Stimulated activated CD4-positive, alpha-beta T cell treated with anti-CD3 and anti-CD28 coated beads, Interleukin-1b, Interleukin-23, amount 100 ng/mL, for 4 hours (primary cell): ENCODE results near the gene DCBLD2.

Experiments
- DNase-seq, 2 donors: peaks; one replicate each; pipeline ENCODE4 v3.0.0-alpha.2; 2020; ENCODE audit warnings: low read depth in 2 of 2

Gene DCBLD2

DNA sequence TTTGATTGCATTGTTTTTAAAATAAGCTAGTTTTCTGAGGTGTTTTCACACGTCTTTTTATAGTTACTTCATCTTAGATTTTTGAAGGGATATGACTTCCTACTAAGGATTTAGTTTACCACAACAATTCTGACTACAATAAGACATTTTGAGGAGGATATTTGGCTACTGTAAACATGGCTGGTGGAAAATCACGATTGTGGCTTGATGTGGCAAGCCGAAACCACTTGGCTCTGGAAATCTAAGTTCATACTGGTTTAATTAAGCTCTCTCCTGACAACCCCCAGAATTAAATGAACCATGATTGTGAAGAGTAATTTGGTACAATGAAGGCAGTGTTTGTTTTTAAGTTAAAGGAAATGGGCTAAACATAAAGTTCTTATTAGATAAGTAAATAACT lies 107.5 kb downstream of the DCBLD2 start:
- no peak for DNase-seq

DNA sequence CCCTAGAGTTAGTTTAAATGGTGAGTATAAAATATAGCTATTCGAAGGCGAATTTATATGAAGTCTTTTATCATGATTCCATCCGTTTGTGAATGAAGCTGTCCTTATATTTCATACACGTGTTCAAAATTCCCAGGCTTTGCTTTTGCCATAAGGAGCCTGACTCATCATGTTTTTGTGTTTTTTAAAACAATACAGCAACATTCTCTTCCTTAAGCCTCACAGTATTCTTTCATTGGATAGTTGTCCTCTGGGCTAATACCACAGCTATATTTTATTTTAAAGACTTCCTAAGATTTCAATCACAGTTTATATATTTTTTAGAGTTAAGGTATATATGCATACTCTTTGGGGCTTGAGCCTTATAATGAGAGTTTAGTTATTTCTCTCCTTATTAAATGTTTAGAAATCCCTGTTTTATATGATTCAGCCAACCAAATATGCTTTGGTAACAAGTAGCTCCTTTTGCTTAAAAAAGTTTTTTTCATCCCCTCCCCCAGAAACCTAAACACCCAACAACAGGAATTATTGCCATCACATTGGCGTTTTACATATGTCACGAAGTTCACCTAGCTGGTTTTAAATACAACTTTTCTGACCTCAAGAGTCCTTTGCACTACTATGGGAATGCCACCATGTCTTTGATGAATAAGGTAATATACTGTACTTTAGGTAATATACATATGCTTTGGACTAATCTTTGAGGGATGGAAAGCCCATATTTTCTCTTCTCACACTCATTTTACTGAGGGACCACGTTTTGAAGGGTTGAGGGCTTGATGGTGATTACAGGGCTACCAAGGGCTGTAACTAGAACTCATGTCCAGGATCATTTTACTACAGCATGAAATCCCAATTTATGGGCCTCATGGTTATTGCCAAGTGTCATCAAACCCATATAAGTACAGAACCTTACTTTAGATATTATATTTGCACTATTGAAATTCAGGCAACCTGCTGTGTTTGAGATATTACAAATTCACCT lies 109.9 kb downstream of the DCBLD2 start:
- no peak for DNase-seq

DNA sequence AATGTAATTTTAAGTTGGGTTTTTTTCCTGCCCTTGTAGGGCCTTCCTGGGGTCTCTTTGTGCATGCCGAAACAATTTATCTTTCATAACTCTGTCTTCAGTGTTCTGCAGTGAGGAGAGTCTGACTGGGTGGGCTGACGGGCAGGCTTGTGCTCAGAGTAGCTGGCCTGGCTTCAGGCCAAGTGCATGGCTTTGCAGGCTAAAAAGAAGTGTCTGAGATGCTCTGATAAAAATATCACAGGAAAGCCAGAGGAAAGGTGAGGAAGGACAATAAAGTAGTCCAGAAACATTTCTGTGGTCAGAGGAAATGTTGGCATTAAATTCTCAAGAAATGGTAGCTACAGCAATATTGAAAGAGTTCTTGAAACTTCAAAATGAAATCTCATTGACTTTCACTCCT lies 112.8 kb downstream of the DCBLD2 start:
- DNase-seq, result no peak

DNA sequence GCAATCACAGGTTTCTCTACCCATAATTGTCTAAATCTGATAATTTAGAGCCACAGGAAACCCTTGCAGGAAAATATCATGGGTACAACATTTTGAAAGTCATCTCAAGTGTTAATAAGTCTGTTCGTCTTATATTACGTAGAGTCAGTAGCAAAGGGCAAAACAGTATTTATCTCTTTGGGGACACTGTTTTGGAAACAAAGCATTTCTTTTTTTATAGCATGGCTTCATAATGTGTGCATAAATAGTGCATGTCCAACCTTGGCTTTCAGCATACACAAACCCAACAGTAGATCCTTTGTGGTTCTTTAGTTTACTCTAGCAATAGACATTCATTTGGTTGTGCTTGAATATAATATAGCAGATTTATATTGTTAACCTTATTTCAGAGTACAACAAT lies 114.3 kb downstream of the DCBLD2 start:
- DNase-seq, result no peak

DNA sequence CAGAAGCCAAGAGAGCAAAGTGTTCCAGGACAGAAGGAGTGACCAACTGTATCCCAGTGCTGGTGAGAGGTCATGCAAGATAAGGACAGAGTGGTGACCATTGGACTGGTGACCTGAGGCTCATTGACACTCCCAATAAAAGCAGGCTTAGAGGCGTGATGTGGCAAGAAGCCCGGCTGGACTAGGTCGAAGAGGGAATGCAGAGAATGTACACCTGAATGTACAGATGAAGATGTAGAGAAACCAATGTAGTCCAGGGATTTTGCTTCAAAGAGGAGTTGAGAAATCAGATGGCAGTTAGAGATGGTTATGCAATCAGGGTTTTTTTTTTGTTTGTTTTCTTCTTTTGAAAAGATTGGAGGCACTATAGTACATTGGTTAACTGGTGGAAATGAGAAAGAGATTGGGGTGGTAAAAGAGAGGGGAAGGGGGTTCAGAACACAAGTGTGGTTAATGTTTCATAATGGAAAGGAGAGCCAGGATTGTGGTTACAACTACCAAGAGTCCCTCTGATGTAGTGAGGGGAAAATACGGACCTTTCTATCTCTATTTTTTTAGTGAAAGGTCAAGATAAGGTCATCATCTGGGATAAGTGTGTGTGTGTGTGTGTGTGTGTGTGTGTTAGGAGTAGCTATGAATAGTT lies 115.0 kb downstream of the DCBLD2 start:
- no peak for DNase-seq

DNA sequence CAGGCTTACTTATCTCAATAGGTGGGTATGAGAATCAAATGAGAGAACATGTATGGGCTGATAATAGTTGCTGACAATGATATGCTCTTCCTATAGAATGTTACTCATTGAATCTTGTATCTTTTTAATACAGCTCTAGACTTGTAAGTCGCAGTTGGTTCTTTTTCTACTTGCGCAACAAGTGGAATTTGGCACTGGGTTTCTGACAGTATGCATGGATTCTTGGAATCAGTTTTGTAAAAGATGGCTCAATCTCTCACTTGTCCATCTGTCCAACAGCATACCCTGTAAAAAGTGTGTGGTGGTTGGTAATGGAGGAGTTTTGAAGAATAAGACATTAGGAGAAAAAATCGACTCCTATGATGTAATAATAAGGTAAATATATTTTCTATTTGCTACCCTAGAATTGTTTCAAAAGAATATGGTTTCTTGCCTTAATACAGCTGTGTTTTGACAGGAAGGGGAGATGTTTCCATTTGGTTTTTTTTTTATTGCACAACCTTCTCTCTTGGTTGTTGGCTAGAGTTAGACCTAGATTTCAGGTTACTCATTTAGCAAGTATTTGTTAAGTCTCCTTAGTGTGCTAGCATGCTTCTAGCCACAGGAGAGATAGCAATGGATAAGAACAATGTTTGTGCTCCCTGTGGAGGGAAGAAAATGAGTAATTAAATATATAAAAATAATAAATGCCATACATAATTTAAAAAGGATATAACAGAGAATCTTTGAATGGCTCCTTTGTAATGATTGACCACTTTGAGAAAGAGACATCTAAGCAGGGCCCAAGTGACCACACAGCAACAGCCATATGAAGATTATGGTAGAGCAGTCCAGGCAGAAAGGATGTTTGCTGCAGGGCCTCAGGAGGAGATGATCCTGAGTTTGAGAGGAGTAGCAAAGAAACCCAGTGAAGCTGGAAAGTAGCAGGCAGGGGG lies 116.6 kb downstream of the DCBLD2 start:
- DNase-seq, result no peak

DNA sequence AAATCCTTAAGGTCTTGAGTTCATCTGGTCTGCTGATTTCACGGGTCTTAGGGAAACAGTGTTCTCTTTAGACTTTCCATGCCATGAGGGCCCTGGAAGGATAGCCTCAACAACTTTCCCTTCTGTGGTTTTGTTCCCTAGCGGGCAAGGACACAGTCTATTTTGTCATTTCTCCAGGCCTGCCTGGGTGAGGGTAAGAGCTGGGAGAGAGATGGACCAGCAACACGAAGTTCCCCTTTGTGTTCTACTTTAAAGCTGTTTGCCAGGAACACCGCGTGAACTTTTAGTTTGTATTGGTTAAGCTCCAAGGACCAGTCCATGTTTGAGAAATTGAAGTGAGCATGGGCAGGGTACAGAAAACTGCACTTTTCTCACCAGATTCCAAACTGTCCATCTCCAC lies 117.5 kb downstream of the DCBLD2 start:
- DNase-seq, result no peak

DNA sequence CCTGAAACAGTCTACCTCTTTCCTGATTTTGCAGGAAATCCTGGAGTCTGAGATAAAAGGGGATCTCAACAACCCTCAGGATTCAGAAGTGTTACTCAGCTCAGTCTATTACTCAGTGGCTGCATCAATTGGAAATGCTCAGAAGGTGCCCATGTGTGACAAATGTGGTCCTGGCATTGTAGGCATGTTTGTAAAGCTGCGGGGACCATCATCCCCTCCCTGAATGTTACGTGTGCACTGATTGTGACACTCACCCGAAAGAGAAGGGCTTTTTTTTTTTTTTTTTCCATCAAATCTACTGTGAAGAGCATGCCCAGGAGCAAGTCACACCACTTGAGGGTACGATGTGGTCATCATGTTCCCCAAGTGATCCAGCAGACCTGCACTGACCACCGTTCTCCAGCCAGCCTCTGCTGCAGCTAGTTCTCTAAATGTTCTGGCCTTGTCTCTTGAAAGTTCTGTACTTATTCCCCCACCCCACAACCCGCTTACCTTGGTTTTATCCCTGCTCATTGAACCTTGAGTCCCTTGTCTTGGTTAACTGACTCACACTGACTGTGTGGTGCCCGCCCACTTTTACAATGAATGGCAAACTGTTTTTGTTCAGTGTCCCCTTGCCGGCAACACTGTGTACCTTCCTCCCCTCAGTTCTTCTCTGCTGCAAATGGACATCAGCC lies 118.5 kb downstream of the DCBLD2 start:
- no peak for DNase-seq

DNA sequence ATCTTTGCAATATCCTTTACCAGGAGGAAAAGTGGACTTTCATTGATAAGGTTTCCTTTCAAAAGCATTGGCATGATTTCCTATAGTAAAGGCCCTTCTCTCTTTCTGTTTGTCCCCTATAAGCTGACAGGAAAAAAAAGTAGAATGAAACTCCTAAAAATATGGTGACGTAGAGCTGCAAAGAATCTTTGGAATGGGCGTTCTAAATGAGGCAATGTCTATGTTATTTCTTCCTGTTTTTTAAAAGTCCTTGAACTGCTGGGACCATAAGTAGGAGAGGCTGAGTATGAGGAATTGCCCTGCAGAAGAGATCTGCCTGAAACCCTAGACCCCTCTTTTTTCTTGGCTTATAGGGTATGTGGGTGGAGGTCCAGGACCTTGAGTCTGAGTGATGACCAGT lies 121.2 kb downstream of the DCBLD2 start:
- no peak for DNase-seq

DNA sequence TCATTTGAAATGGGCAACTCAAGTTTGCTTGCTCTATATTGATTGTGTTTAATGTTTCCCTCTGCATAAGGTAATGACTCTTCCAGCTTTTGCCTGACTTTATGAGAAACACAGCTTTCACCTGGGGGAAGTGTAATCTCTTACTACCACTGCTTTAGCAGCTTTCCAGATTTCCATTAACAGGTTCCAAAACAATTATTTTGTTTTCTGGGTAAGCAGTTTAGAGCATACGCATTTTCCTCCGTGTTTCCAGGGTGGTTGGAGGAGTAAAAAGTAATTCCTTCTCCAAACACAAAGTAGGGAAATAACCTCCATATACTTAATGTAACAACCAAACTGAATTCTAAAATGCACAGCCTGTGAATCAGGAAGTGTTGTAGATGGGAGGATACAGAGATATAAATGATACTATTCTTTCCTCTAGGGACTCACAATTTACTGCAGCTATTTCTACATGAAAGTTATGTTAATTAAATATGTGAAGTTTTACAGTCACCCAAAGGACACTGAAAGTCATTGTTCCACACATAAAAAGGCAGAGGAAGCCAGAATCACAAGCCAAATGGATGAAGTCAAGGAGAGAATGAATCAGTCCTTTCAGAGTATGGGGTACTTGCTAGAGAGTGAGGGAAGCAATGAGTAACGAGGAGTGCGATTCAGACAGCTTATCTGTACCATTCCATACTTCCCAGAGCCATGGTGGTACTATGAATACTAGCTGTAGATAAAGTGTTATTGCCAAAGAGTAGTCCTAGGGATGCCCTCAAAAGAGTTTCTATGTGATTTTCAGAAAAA lies 121.8 kb downstream of the DCBLD2 start:
- DNase-seq, result no peak

DNA sequence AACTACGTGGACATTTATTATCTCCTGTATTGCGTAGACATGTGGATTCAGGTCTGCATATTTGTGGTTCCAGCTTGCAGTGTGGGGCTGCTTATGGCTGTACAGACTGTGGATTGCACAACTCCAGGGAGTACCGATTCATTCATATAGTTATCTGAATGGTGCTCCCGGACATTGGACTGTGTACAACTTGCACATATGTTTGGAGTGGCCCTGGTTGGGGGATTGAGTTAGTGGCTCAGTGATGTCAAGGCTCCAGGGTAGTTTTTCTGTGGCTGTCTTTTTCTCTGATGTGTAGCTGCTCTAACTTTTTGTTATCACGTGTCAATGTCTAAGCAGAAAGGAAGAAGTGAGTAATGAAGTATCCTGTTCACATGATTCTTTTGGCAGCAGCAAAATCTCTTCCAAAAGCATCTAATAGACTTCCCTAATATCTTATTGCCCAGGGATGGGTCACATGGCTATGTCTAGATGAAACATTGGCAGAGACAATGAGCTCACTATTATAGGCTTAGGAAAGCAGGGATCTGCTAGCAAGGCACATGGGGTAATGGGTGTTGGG lies 122.6 kb downstream of the DCBLD2 start:
- no peak for DNase-seq

DNA sequence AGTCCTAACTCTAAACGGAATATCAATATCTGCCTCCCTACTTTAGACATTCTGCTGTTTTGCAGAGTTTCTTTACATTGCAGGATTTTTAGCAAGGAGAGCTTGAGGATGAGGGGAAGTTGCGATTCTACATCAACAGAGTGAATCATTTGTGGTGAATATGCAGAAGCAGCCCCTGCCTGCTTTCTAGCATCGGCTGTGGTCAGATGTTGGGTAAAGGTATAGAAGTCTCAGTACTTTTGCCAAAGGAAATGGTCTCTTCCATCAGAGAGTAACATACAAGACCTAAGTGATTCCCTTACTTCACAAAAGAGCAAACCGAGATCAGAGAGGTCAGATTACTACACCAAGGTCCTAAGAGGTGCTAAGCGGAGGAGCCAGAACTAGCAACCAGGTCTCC lies 123.1 kb downstream of the DCBLD2 start:
- DNase-seq, result no peak

DNA sequence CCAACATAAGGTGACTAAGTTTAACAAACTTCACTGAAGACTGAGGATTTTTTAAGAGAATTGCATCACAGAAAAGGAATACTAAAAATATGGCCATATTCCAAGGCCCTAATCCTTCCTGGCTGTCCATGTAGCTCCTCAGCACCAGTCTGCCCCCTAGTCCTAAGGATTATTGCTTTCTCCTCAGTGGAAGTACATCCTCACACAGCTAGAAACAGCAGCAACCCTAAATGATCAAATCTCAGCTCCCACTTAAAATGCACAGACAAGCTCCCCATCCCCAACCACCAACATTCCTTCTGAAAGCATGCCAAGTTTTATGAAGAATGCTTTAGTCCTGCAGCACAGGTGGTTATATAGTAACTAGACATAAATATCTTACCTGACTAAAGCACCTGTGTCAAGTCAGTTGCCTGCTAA lies 123.7 kb downstream of the DCBLD2 start:
- no peak for DNase-seq

DNA sequence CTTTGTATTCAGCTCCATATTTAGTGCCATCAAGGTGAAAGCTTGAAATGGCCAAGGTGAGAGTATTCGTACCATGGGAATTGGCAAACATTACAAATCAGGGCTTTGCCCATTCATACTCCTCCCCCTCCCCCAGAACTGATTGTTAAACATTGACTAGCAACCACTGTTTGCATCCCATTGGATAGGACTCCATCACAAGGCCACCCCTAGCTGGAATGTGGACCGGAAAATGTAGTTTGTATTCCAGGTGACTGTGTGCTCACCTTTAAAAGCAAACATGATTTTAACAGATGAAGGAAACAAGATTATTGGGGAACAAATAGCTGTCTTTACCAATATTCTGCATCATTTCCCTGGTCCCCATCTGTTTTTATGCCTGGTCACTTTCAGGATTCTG lies 124.2 kb downstream of the DCBLD2 start:
- DNase-seq, result no peak

DNA sequence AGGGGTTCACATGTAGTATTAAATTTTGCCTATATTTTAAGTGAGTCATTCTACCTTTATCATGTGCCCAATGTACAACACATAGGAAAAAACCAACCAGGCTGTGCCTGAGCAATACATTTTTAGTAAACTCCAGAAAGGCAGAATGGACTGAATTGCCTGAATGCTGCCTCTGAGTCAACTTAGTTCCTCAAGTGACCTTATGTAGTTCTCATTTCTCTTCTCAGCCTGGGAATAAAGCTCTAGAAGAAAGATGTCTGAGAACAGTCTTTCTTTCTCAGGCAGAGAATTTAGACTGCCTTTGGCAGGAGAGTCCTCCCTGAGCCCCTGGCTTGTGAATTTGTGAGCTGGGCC lies 125.4 kb downstream of the DCBLD2 start:
- DNase-seq, result no peak

DNA sequence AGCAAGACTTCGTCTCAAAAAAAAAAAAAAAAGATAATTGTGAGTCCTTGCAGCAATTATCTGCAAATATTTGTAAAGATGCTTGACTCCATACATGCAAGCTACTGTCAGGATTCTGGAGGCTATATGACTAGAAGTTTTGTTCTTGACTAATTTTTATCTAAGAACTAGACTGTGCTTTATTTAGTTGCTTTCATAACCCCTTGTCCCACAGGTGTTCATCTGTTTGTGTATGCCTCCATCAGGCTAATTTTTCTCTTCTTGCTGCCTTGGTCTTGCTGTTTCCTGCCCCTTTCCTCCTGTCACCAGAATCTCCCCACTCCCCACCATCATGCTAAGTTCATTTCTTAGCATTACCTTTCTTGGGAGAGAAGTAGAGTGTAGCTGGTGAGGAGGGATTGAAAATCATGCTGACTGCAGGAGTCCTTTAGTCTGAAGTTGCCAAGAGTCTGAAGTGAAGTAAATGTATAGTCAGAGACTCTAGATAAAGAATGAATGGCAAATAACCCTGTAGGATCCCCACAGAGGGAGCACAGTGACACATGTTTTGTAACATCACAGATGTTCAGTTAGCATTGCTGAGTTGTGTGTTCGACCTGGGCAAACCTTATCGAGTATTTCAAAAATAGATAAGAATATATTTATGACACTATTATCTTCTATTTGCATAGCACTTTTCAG lies 125.9 kb downstream of the DCBLD2 start:
- DNase-seq, result no peak

DNA sequence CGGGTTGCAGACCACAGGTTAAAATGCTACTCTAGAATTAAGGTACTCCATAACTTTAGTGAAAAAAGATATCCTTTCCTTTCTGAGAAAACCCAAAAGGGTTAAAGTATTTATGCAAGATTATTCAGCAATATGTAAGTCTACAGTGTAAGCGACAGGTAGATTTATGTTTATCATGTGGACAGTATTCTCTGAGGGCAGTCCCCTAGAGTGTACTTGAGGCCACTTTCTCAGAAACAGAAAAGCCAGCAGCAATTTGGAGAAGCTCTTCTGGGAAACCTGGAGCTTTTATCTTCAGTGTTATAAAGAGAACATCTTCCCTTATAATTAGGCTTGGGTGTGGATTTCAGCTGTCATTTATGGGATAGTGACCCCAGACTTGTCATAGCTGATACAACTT lies 129.5 kb downstream of the DCBLD2 start:
- DNase-seq, result no peak

DNA sequence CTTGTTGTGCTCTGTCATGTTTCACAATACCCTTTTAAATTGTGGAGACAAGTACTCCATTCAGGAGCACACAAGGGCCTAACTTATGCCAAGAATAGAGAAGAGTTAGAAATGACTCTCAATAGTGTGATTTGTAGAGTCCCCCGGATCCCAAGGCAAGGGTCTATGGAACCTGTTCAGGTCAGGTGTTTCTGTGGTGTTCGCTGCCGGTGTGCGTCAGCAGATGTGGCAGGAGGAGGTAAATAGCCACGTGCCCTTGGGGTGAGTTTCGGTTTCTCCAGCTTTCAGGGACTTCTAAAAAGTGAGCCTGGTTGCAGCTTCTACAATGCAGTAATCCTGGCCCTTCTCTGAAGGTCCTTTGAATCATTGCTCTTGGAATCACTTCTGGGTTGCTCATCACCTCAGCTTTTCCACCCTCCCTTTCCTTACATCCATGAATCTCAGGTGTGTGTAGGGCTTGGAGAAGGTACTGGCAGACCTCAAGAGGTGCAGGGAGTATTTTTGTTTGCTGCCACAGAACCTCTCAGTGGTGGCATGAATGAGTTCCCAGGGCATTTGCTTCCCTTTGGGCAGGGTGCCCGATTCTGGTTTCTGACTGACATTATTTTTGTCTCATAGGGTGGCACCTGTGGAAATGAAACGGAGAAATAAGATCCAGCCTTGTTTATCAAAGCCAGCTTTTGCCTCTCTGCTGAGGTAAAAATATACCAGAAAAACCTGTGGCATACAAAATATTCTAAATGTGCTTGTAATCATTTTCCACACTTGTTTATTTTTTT lies 131.0 kb downstream of the DCBLD2 start:
- no peak for DNase-seq

DNA sequence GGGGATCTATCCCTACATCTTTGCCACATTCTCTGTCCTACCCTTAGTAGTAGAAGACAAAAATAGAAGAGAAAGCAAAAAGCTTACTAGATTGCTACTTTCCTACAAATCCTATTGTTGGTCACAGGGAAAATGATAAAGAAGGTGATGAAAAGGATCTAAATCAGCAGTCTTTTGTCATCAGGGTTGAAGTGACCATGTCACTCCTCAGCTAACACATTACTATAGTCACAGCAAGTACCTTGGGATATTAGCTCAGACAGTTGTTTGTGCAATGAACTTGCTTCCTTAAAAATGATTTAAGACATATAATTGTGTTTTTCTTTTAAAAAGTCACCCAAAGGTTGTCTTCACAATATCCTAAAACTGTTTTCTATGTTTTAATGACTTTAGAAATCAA lies 132.0 kb downstream of the DCBLD2 start:
- DNase-seq, result no peak
